ENCODE results near the gene GFOD2.
"Not testable (repeated sequence)": the region's sequence is repeated elsewhere in the genome, so short reads cannot be mapped to it uniquely, and the experiment has no call there.

GFOD2 gene

GRCh38 chr16:67699265-67699664 is 19.9 kb downstream of the GFOD2 start:
- DNase-seq: no peak

DNA sequence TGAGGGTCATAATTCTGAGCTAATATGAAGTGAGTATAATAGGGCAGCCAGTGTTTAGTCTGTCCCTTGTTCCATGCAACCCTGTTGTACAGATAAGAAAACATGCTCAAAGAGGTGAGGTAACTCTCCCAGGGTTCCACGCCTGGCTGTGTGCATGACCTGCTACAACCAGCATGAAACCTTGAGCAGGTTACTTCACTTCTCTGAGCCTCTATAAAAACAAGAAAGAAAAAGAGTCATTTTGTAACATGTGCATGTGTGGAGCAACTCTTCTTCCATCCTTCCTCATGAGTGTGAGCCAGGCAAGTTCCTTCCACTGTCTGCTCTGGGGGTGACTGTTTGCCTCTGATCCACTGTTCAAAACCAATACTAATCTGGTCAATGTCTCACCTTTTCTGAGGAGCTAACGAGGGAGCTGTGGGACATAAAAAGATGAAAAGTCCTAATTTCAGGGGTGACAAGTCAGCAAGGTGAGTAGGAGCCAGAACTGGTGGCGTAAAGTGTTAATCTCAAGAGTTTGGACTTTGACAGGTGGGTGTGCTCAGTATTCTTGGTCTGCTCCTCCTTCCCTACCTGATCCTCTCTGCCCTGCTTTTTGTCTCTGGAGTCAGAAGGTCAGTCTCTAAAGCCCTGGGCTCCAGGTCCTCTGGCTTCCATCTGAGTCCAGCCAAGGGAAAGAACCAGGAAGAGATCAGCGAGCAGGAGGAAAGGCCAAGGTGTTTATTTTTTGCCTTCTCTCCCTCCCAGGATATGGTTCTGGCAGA is 21.5 kb downstream of the GFOD2 start:
- no peak for DNase-seq

- no peak for DNase-seq
Observed at GRCh38 chr16:67694611-67695010, 24.5 kb downstream of the GFOD2 start.

DNA sequence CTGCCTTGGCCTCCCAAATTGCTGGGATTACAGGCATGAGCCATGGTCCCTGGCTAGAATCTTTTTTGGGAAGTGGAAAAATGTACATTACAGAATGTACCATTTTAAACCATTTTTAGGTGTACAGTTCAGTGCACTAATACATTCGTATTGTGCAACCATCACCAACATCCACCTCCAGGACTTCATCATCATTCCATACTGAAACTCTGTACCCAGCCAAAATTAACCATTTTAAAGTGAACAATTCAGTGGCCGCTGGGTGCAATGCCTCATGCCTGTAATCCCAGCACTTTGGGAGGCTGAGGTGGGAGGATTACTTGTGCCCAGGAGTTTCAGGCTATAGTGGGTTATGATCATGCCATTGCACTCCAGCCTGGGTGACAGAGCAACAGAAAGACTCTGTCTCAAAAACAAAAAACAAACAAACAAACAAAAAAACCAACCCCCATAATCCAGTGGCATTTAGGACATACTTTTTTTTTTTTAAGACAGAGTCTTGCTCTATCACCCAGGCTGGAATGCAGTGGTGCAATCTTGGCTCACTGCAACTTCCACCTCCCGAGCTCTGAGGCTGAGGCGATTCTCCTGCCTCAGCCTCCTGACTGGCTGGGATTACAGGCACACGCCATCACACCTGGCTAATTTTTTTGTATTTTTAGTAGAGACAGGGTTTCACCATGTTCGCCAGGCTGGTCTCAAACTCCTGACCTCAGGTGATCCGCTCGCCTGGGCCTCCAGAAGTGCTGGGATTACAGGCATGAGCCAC is 25.4 kb downstream of the GFOD2 start:
- not testable (repeated sequence) for DNase-seq

GRCh38 chr16:67685388-67686112 is 33.6 kb downstream of the GFOD2 start:
- DNase-seq: no peak

DNA sequence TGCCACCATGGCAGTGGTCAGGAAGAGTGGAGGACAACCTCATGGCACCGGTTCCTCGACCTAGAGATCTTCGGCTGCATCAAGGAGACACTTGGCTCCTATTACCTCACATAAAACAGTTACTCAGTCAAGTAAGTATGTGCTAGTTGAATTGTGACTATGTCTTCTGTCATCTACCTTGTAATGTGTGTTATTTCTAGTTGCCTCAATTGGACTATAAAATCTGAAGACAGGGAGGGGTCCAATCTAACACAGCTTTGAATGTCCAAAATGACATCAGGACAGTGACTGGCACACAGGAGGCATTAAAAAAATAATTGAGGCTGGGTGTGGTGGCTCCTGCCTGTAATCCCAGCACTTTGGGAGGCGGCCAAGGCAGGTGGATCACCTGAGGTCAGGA is 35.3 kb downstream of the GFOD2 start:
- DNase-seq: no peak

DNA sequence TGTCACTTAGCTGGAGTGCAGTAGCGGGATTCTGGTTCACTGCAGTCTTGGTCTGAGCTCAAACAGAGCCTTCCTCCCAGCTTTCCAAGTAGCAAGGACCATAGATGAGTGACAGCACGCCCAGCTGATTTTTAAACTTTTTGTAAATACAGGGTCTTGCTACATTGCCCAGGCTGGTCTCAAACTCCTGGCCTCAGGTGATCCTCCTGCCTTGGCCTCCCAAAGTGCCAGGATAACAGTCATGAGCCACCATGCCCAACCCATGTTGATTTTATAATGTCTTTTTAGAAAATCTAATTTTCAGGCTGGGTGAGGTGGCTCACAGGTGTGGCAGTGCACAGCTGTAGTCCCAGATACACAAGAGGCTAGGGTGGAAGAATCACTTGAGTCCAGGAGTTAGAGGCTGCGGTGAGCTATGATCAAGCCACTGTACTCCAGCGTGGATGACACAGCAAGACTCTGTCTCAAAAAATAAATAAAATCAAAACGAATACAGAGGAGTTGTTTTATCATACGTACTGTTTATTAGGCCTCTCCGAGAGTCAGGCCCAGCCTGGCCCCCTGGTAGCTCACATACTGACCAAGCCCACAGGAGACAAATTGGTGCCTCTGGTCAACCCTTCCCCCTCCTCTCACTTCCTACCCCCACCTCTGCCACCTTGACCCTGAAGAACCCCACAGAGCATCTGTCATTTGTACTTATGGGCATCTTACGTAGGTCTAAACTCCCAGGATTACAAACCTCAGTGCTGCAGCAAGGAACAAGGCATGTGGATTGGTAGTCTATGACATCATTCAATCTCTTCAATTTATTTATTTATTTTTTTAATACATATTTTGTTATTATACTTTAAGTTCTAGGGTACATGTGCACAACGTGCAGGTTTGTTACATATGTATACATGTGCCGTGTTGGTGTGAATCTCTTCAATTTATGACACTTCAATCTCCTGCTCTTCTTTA is 38.9 kb downstream of the GFOD2 start:
- DNase-seq: no peak

DNA sequence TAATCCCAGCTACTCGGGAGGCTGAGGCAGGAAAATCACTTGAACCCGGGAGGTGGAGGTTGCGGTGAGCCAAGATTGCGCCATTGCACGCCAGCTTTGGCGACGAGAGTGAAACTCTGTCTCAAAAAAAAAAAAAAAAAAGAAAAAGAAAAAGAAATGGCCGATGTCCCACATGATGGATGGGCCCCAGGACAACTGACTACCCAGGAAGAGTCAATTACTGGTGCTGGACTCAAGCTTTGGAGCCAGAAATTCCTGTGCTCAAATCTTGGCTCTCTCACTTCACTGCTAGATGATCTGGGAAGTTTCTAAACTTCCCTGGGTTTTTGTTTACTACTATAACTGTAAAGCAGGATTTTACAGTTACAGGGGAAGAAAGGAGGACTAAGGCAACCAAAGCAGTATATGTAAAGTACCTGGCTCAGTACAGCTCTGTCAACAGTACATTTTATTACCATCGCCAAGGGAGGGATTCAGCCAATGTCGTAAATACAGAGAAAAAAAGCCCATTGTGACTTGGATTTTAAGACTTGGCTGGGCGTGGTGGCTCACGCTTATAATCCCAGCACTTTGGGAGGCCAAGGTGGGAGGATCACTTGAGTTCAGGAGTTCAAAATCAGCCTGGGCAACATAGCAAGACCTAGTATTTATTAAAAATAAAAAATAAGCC is 40.6 kb downstream of the GFOD2 start:
- no peak for DNase-seq

- no peak for DNase-seq
Observed at GRCh38 chr16:67677712-67678111, 41.4 kb downstream of the GFOD2 start.

GRCh38 chr16:67676939-67677338 is 42.2 kb downstream of the GFOD2 start:
- no peak for DNase-seq

DNA sequence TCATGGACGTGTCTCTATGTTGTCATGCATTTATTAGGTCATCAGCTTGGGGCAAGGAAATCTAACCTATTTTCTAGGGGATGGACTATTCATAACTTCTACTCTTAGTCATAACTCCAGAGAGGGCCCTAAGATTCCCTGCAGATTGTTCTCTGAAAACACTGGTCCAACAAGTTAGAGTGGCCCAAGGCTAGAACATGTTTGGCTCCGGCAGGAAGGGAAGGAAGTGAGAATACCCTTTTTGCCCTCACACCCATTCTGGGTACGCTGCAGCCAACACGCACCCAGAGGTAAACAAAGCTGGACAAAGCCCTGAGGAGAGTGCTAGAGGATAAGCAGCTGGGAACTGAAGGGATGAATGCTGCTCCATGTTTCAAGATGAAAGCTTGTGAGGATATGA is 42.6 kb downstream of the GFOD2 start:
- no peak for DNase-seq

DNA sequence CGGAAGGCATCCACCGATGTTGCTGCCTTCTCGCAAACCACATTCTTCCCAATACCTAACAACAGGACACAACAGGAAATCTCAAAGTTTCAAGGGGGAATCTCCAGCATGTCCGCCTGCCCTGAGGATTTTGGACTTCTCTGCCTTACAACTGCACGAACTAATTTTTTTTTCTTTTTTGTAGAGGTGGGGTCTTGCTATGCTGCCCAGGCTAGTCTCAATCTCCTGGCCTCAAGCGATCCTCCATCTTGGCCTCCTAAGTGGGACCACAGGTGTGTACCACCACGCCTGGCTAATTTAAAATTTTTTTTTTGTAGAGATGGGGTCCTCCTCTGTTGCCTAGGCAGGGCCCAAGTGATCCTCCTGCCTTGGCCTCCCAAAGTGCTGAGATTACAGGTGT is 43.1 kb downstream of the GFOD2 start:
- DNase-seq: no peak

DNA sequence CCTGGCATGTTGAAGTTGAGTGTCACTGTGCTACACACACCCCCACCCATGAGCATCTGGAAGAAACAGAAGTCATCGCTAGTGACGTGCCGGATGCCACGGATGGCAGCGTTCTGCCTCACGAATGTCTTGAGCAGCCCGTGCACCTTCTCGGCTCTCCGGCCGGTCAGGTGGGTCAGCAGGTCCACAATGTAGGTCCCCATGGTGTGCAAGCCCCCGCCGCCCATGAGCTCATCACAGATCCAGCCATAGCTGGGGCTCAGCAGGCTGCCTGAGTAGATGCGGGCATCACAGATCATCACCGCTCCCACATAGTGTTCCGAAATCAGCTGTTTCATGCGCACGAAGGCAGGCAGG is 43.6 kb downstream of the GFOD2 start:
- no peak for DNase-seq

DNA sequence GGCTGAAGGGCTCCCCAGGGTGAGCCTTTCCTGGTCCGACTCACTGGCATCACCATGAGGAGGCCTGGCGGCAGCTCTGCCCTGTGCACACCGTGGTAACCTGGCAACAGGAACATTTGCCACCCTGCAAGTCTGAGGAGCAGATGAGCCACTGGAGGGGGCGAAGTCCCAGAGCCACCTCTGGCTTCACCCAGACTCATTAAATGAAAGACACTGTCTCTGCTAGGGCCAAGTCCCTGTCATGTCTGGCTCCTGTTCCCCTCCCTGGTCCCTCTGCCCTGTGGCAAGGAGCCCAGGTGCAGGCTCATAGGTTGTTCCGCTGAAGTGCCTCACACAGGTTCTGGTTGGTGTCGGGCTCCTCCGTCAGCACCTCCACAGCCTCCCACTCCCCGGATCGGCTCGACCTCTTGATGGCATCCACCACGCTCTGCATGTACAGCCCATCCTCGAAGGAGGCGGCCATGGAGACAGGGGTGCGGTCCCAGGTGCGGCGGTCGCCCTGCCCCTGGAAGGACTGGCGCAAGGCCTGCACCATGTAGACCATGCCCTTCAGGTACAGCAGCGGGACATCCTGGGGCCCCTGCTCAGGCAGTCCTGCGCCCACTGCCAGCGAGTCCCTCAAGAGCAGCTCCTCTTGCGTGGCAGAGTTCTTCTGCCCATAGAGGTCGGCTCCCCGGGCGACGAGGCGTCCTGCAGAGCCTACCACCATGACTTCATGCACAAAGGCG is 44.1 kb downstream of the GFOD2 start:
- no peak for DNase-seq

DNA sequence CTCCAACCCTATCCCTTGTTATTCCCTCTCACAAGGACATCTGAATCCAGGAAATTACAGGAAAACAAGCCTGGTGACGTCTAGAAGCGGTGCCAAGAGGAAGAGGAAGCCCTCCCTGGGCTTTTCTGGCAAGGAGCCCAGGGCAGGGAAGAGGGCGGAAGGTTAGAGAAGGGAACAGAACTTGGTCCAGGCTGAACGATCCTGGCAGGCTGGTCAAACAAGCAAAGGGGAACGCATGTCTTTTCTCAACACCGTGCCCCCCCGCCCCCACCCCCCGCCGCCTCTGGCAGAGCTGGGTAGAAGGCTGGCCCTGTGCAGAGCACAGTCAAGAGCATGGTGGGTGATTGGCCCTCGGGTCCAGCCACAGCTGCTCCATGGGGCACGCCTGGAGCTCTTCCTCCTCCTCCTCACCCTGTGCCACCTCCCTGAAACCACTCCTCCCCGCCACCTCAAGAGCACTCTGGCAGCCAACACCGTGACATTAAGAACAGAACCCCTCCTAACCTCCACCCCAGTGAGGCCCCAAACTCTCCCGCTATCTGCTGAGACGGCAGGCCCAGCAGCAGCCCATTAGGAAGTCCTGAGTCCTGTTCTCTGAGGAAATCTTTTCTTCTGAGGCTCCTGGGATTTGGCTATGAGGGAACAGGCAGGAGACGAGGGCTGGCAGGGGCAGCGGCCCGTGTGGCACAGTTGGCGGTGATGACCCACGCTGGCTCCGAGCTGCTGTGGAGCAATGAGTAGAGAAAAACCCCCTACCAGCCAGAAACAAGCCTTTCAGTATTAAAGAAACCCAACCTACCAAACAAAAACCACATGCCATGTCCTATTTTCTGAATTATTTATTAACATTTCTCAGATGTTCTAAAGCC is 45.2 kb downstream of the GFOD2 start:
- DNase-seq: no peak

DNA sequence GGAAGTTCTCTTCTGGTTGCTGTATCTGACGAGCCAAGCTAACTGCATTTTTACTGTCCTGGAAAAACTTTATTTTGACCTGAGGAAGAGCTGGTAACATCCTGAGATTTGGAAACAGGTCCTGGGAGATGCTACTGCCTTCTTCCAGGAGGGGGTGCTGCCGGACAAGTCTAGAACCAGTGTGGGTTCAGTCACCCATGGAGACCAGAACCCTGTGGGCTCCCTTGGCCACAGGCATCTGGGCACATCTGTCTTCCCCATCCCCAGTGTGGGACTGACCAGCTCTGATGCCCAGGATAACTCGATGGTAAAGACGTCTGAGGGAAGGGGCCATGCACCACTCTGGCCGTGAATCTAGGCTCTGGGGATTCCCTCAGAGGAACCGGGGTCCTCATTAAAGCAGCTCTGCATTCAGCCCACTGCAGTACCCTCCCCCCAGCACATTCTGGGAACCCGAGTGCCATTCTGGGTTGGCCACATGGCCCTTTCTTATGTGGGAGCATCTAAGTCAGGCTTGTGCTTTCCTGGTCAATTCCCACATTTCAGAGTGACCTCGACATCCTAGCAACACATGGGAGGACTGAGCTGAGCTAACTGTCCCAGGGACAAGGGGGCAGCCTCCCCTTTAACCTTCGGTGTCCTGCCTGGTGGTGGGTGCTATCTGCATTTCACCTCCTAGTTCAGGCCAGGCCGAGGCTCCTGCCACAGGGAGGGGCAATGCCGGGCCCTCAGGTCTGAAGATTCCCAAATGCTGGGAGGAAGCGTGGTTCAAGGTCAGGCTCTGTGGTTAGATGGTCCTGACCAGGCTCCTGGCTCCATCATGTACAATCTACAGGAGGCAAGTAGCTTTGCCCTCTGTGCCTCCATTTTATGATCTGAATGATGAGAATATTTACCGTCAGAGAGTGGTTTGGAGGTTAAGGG is 46.1 kb downstream of the GFOD2 start:
- DNase-seq: peak; percentile 45

DNA sequence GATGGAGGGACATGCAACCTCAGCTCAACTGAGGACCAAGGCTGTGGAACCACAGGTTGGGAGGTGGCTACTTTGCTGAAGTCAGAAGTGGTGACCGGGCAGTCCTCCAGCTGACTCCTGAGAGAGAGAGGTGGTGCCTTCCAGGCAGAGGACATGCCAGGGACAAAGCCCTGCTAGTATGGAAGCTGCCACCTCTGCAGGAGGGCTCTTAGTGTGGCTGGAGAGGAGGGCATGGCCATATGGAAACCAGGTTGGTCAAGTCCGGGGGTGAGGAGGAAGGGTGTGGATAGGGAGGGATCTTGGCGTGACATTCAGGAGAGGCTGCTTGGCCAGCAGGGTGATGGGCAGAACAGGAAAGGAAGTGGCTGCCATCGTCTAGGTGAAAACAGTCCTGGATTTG is 46.8 kb downstream of the GFOD2 start:
- no peak for DNase-seq

DNA sequence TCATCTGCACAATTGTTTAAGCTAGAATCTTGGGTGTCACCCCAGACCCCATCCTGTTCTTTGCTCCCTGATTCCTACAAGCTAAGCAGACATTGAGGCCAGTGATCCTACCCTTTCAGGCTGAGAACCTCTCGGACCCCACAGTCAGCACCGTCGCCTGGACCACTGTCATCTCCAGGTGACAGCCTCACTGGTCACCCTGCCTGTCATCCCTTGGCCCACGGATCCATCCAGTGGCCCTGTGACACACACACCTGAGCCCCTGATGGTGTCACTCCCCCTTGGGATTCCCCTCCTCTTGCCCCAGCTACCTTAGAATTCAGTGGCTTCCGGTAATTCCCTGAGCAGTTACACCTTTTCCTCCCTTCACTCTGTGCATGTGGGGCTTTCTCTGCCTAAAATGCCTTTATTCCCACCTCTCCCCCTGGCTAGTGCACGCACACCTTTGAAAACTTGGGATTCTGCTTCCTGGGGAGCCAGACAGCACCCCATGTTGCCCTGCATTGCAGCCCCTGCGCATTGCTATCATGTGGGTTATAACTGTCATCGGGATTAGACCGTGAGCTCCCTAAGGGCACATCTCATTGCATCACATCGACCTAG is 49.5 kb downstream of the GFOD2 start:
- no peak for DNase-seq

All from NCI-H226 (cell line).